Fibroblast of villous mesenchyme (primary cell): ENCODE results near the gene CFAP97D1. TPM values are rescaled to one million over a fixed set of nuclear protein-coding genes. Genes with fewer than 3 reads are reported as not detected.

Experiments used
- DNase-seq: peaks from one replicate; pipeline ENCODE4 v3.0.0-alpha.2; 2010; ENCODE audit warnings: low read depth
- H3K4me3 ChIP-seq: 2 replicates; pipeline ENCODE4 v1.5.1; 2011; ENCODE audit warnings: low read depth, mild to moderate bottlenecking, low read length
- CTCF ChIP-seq: IDR thresholded peaks from 2 replicates; pipeline ENCODE4 v1.5.1; 2012; ENCODE audit warnings: low read depth, mild to moderate bottlenecking, low read length; ENCODE audit not compliant: insufficient read depth
- total RNA-seq: library from RNA; depleted of rRNA; stranded (reverse); fragments of >200 nt; gene quantifications from 2 replicates; pipeline ENCODE4 v1.2.3, GENCODE V29; 2012

CFAP97D1 gene
- total RNA-seq, 1 donor = not detected

GRCh38 chr17:43827596-43827995, 47.4 kb downstream of the CFAP97D1 start:
- DNase-seq = no peak
- no peak overlapping the region for H3K4me3 ChIP-seq
- no peak for TF ChIP-seq CTCF

GRCh38 chr17:43829738-43830137, 49.5 kb downstream of the CFAP97D1 start:
- no peak overlapping the region for H3K4me3 ChIP-seq
- no peak for TF ChIP-seq CTCF

GRCh38 chr17:43830510-43831140, 50.4 kb downstream of the CFAP97D1 start:
- no peak for DNase-seq
- H3K4me3 ChIP-seq = no peak overlapping the region
- TF ChIP-seq CTCF = no peak

More at GRCh38 chr17:43829738-43830137, 49.5 kb downstream of the CFAP97D1 start:
- DNase-seq = no peak

- no peak overlapping the region for H3K4me3 ChIP-seq
- no peak for DNase-seq
- TF ChIP-seq CTCF = no peak
Observed at GRCh38 chr17:43831633-43832032, 51.4 kb downstream of the CFAP97D1 start.

- H3K4me3 ChIP-seq = peak overlapping the region; percentile 66
- no peak for TF ChIP-seq CTCF
- peak; percentile 67 for DNase-seq
Observed at GRCh38 chr17:43832168-43832975, 52.1 kb downstream of the CFAP97D1 start.

GRCh38 chr17:43832976-43833829, 53.0 kb downstream of the CFAP97D1 start, which contains the start of gene MPP3:
Gene MPP3 (minus strand): TSS chr17:43833146. CDS start chr17:43831906, 1,240 bp downstream.
- no peak for TF ChIP-seq CTCF
- DNase-seq = peak; percentile 72
- H3K4me3 ChIP-seq = peak within 1 kb of the TSS; percentile 66
